ENCODE data around the gene CST6. TPM values are rescaled to one million over a fixed set of nuclear protein-coding genes. Genes with fewer than 3 reads are reported as not detected.

CST6 gene
- total RNA-seq, 4 donors from 2014 or later = not detected

DNA sequence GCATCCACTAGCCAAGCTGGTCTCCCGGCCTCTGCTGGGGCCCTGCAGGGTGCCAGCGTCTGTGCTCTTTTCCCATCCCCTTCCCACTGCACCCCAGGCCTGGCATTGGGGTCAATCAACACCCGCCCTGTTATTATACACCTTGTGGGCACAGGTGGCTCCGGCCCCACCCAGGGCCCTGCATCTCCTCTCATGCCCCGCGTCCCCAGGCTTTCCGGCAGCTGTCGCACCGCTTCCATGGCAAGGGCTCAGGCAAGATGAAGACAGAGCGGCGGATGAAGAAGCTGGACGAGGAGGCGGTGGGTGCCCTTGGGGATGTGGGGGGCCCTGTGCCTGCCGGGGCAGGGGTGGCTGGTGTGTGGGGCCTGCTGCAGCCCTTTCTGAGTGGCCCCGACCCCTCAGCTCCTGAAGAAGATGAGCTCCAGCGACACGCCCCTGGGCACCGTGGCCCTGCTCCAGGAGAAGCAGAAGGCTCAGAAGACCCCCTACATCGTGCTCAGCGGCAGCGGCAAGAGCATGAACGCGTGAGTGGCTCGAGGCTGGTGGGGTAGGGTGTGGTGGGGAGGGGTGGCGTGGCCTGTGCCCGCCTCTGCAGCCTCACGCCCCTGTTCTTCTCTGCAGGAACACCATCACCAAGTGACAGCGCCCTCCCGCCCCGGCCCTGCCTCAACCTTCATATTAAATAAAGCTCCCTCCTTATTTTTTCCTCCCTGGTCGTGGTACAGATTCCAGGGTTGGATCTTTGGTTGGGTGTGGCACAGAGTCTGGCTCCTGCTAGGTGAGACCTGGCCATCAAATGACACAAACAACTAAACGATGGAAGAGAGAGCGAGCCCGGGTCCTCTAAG, 33.2 kb upstream of the CST6 start:
- no peak overlapping the region for H3K27ac ChIP-seq
- TF ChIP-seq, protein P1, sequence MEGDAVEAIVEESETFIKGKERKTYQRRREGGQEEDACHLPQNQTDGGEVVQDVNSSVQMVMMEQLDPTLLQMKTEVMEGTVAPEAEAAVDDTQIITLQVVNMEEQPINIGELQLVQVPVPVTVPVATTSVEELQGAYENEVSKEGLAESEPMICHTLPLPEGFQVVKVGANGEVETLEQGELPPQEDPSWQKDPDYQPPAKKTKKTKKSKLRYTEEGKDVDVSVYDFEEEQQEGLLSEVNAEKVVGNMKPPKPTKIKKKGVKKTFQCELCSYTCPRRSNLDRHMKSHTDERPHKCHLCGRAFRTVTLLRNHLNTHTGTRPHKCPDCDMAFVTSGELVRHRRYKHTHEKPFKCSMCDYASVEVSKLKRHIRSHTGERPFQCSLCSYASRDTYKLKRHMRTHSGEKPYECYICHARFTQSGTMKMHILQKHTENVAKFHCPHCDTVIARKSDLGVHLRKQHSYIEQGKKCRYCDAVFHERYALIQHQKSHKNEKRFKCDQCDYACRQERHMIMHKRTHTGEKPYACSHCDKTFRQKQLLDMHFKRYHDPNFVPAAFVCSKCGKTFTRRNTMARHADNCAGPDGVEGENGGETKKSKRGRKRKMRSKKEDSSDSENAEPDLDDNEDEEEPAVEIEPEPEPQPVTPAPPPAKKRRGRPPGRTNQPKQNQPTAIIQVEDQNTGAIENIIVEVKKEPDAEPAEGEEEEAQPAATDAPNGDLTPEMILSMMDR (IDR thresholded peaks at IDR 0.05) = no peak
- TF ChIP-seq POLR2AphosphoS5 (IDR thresholded peaks at IDR 0.05) (no peak), POLR2A (IDR thresholded peaks at IDR 0.05) (no peak), EP300 (IDR thresholded peaks at IDR 0.05; ENCODE audit: low read depth) (no peak)
- no peaks in the 10 kb centered on the region for H3K4me1 ChIP-seq
- WGBS, 2 donors (ENCODE audit: low coverage in 1 of 2) = 85 to 91% methylated on average over 4 to 34 of the region's 34 CpGs
- no peaks in the 10 kb centered on the region for H3K9me3 ChIP-seq
- in situ Hi-C loops (cut with MboI; ENCODE audit: low pct_ligation_motif_present in 1 of 4, low pct_unique_long_range_greater_than_20kb in 1 of 4, low sequenced_read_pairs in 3 of 4) = loop anchor here (25.0 kb wide), 3 partner anchors 91 to 291 kb away; partner anchors contain the start of genes CCDC85B (in 2 of the 4), CTSW (in 2 of the 4), FIBP (in 2 of the 4) and KAT5 (in 2 of the 4)
- no peak for DNase-seq
- H3K27me3 ChIP-seq = no peaks in the 10 kb centered on the region
- H3K36me3 ChIP-seq = peaks cover 0 to 19% (median 7%) of the 10 kb centered on the region in 4 donors
- intact Hi-C loops (cut with DNase I; ENCODE audit: low total_unique reads) = no loop called here
- no peak overlapping the region for H3K4me3 ChIP-seq

DNA sequence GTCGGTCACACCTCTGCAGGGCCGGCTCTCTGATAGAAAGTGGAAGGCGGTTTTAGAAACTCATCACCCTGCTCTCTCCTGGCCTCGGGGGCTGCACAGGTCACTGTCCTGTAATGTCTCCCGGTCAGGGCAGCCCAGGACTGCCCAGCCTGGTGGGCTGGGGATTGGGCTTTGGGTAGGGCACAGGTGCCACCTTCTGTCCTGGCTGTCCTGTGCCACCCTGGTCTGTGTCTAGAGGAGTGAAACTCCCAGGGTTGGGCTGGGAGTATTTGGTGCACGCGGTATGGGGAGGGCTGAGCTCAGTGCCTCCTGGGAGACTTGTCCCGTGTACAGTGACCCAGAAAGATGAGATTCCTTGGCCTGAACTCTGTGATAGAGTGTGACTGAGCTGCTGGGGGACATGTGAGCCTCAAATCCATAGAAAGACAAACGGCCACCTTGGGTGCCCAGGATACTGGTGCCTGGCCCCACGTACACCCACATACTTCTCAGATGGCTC, 32.5 kb upstream of the CST6 start:
- 93% methylated on average over 10 of the region's 10 CpGs; no CpG with 5 or more reads in 1 of the 2 donors for WGBS, 2 donors (ENCODE audit: low coverage in 1 of 2)
- Histone ChIP-seq H3K27me3 (no peaks in the 10 kb centered on the region), H3K27ac (no peak overlapping the region), H3K4me1 (no peaks in the 10 kb centered on the region), H3K9me3 (no peaks in the 10 kb centered on the region), H3K36me3 (peaks cover 0 to 16% (median 7%) of the 10 kb centered on the region in 4 donors), H3K4me3 (no peak overlapping the region)
- TF ChIP-seq EP300 (IDR thresholded peaks at IDR 0.05; ENCODE audit: low read depth) (no peak), POLR2AphosphoS5 (IDR thresholded peaks at IDR 0.05) (no peak), POLR2A (IDR thresholded peaks at IDR 0.05) (no peak)
- TF ChIP-seq, protein P1 (IDR thresholded peaks at IDR 0.05) = no peak
- no peak for DNase-seq
- intact Hi-C loops (cut with DNase I; ENCODE audit: low total_unique reads) (no loop called here), in situ Hi-C loops (cut with MboI; ENCODE audit: low pct_ligation_motif_present in 1 of 4, low pct_unique_long_range_greater_than_20kb in 1 of 4, low sequenced_read_pairs in 3 of 4) (loop anchor here (25.0 kb wide), 3 partner anchors 92 to 292 kb away; partner anchors contain the start of genes CCDC85B (in 2 of the 4), CTSW (in 2 of the 4), FIBP (in 2 of the 4) and KAT5 (in 2 of the 4))

DNA sequence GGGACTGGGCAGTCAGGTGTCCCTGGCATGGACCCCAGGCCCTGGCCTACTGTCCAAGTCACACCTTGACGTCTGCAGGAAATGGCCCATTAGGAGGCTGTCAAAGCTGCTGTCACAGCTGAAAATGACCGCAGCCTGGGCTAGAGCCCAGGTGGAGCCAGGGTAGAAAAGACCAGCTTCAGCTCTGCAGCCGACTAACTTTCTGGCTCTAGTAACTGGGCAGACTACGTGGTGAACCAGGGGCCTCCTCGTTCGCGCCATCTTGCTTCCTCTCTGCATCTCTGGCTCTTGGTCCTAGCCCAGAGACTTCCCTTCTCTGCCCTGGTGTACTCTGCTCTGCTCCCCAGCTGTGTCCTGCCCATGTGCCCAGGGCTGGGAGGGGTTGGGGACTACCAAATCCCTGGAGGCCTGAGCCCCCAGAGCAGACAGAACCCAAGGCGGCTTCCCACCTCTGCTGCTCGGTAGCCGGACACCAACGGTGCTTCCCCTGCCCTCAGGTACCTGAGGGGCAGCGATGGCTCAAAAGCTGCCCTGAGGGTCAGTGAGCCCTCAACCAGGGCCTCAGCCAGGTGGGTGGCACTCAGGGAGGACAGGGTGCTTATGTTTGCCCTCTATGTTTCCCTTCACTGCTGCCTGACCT, 30.6 kb upstream of the CST6 start:
- intact Hi-C loops (cut with DNase I; ENCODE audit: low total_unique reads) = loop anchor here (5.0 to 10.0 kb wide), 2 partner anchors 276 to 1789 kb away; no protein-coding TSS in a partner anchor
- H3K27ac ChIP-seq = no peak overlapping the region
- WGBS, 2 donors (ENCODE audit: low coverage in 1 of 2) = 0 to 83% methylated on average over 1 to 7 of the region's 12 CpGs
- TF ChIP-seq POLR2AphosphoS5 (IDR thresholded peaks at IDR 0.05) = no peak
- no peak for TF ChIP-seq EP300 (IDR thresholded peaks at IDR 0.05; ENCODE audit: low read depth)
- TF ChIP-seq POLR2A (IDR thresholded peaks at IDR 0.05) = no peak
- TF ChIP-seq, protein P1 (IDR thresholded peaks at IDR 0.05) = no peak
- H3K27me3 ChIP-seq = no peaks in the 10 kb centered on the region
- DNase-seq = no peak
- peaks cover 0 to 16% (median 7%) of the 10 kb centered on the region in 4 donors for H3K36me3 ChIP-seq
- in situ Hi-C loops (cut with MboI; ENCODE audit: low pct_ligation_motif_present in 1 of 4, low pct_unique_long_range_greater_than_20kb in 1 of 4, low sequenced_read_pairs in 3 of 4) = loop anchor here (10.0 to 25.0 kb wide), 4 partner anchors 94 to 294 kb away; partner anchors contain the start of genes FIBP (in 3 of the 4), CCDC85B (in 2 of the 4), CTSW (in 2 of the 4) and KAT5 (in 2 of the 4)
- H3K4me3 ChIP-seq = no peak overlapping the region
- no peaks in the 10 kb centered on the region for H3K9me3 ChIP-seq
- H3K4me1 ChIP-seq = no peaks in the 10 kb centered on the region

Data from transverse colon (tissue), 4 donors.